Adipose tissue (tissue), 3 donors: ENCODE results near the gene PTPRD. TPM values are rescaled to one million over a fixed set of nuclear protein-coding genes. Genes with fewer than 3 reads are reported as not detected.

Experiments
- H3K27ac ChIP-seq: one replicate; pipeline ENCODE4 v1.5.1; 2013; ENCODE audit warnings: low read depth, low read length
- WGBS, 3 donors: extraction: QIAGEN DNeasy Blood & Tissue Kit; methylation state at CpG; one replicate each; pipeline ENCODE4 v1.1.7; 2013; 5-methylcytosine and 5-hydroxymethylcytosine counted together
- polyA plus RNA-seq, 3 donors: library from polyadenylated mRNA; stranded (reverse); fragments of 200-250 nt; gene quantifications; one replicate each; pipeline ENCODE4 v1.2.3, GENCODE V29; 2013
- donor health status: healthy with polysubstance abuse.
- donor health status: Bipolar disorder and iron deficiency.
- donor health status: healthy.

The PTPRD gene
- polyA plus RNA-seq, 3 donors = 1.4 to 3.9 (median 2.1) TPM

GRCh38 chr9:8684978-8685708 is 1927.7 kb downstream of the PTPRD start:
- no peak overlapping the region for H3K27ac ChIP-seq
- 75 to 81% (median 79%) methylated on average over 4 of the region's 4 CpGs for WGBS, 3 donors

DNA sequence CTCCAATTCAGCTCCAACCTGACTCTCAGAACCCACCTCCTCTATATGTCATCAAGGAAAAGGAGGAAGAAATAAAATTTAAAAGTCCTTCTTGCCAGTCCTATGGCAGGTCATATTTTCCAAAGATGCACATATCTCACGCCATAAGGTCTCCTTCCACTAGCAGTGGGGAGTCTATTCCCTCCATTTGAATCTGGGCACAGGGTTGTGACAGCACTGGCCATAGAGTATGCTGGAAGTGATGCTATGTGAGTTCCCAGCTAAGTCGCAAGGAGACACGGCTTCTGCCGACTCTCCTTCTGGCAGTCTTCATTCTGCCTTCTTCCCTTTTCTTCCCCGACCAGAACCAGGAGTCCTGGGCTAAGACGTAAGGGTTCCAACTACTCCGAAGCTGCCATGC is 1929.3 kb downstream of the PTPRD start:
- H3K27ac ChIP-seq = no peak overlapping the region
- 84 to 94% (median 89%) methylated on average over 7 of the region's 7 CpGs for WGBS, 3 donors

DNA sequence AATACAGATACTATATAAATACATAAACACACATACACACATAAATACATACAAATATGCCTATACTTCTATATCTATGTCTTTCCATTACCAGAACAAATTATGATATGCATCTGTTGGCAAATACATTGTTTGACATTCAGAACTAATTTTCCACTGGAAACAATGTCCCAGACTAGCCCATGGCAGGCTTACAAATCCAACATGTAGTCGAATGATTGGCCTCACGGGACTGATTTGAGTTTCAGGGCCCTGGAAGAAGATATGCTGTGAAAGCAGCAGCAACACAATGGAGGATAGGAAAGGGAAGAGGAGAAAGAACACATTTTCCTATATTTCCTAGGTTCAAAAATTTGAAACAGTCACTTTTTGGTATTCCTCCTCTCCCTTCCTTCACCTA is 1932.1 kb downstream of the PTPRD start:
- 40 to 72% (median 57%) methylated on average over 2 of the region's 2 CpGs for WGBS, 3 donors
- no peak overlapping the region for H3K27ac ChIP-seq

DNA sequence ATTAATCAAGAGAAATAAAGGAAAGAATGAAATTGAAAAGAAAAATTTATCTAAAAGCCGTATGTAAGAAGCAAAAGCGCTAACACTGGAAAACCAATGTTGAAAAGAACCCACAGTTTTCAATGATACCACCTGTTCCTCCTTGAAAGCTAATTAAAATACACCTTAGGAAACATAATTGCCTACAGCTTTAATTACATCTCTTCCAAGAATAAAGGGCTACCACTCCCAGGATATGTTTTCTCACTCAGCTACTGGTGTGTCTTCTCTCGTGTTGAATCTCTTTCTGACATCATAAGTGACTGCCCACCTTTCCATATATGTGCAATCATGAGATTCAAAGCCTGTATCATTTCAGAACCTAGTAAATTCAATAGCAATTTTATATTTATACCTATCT is 1932.6 kb downstream of the PTPRD start:
- no peak overlapping the region for H3K27ac ChIP-seq
- 87 to 93% (median 92%) methylated on average over 3 of the region's 3 CpGs for WGBS, 3 donors

DNA sequence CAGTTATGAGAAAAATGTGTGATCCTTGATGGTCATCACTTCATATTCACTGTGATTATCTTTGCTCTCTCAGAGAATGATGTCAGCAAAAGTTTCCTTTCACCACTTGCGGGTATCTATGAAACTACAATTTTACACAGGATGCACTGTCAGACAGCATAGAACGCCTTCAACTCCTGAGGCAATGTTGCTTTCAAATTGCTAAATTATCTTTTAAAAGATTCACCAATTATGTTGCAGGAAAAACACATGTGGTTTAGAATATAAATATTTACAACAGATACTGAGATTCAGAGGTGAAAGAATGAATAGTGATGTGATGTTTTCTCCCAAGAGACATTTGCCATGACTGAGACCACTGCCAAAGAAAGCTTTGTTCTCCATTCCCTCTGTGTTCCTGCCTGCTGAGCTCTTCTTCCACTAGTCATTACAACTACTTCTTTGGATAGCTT is 1933.4 kb downstream of the PTPRD start:
- WGBS, 3 donors = 58 to 79% (median 60%) methylated on average over 2 of the region's 2 CpGs
- no peak overlapping the region for H3K27ac ChIP-seq

GRCh38 chr9:8677741-8678140 is 1935.1 kb downstream of the PTPRD start:
- H3K27ac ChIP-seq = no peak overlapping the region
- WGBS, 3 donors = 56 to 83% (median 73%) methylated on average over 4 of the region's 4 CpGs

DNA sequence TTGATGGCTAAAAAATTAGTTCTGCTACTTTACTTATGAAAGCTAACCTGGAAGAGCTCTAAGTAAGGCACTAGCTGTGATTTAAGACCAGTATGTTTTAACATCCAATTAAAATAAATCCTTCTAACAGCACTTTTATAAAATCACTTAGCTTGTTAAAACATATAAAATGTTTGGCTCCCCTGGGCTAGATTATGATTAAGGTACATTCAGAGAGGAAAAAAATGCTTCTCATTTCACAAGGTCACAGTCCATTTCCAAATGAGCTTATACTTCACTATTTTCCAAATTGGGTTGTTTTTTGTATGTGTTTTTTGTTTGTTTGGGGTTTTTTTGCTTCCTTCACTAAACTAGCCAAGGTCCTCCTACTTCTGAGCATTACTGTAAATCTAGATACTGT is 1938.3 kb downstream of the PTPRD start:
- no peak overlapping the region for H3K27ac ChIP-seq

GRCh38 chr9:8673830-8674229 is 1939.0 kb downstream of the PTPRD start:
- WGBS, 3 donors = 75 to 83% (median 81%) methylated on average over 7 of the region's 7 CpGs
- no peak overlapping the region for H3K27ac ChIP-seq

GRCh38 chr9:8670751-8671150 is 1942.1 kb downstream of the PTPRD start:
- WGBS, 3 donors = 77 to 90% (median 80%) methylated on average over 2 of the region's 2 CpGs

DNA sequence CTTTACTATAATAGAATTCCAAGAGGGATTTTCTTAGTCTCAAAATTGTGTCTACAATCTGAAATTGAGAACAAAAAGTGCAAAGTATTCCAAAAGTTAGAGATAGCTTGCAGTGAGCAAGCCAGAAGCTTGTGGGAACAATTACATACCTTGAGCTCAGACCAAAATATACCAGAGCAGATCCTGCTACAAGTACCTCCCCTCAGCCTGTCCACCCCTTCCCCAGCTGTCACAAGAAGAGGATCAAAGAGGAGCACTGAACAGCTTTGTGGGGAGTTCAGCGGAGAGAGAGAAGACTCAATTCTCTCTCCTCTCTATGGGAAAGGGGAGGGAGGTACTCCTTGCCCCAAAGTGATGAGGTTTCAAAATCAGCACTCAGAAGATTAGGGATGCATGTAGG is 1944.1 kb downstream of the PTPRD start:
- 82 to 96% (median 93%) methylated on average over 1 of the region's 1 CpG for WGBS, 3 donors
- no peak overlapping the region for H3K27ac ChIP-seq

More at GRCh38 chr9:8670751-8671150, 1942.1 kb downstream of the PTPRD start:
- H3K27ac ChIP-seq = no peak overlapping the region

DNA sequence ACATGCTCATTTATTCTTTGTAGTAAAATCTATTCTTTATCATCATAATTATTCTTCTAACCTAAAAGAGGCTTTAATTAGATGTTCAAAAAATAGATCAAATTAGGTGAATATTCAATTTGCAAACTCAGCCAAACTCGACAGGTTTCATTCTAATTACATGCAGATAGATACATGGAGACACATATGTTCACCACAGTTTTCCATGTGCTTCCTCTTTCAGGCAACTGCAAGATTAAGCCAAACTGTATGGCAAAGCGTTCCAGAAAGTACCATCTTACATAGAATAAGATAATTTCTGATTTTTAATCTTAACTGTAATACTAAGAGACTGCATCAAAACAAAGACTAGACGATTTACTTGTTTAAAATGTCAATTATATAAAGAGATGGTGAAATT is 1944.6 kb downstream of the PTPRD start:
- H3K27ac ChIP-seq = no peak overlapping the region
- WGBS, 3 donors = 81 to 87% (median 85%) methylated on average over 3 of the region's 3 CpGs

GRCh38 chr9:8666060-8666459 is 1946.7 kb downstream of the PTPRD start:
- H3K27ac ChIP-seq = no peak overlapping the region

- no peak overlapping the region for H3K27ac ChIP-seq
Measured at GRCh38 chr9:8660383-8660782, 1952.4 kb downstream of the PTPRD start.

- H3K27ac ChIP-seq = no peak overlapping the region
Measured at GRCh38 chr9:8659108-8659507, 1953.7 kb downstream of the PTPRD start.

GRCh38 chr9:8655071-8655470 is 1957.7 kb downstream of the PTPRD start:
- 69 to 79% (median 76%) methylated on average over 2 of the region's 2 CpGs for WGBS, 3 donors

DNA sequence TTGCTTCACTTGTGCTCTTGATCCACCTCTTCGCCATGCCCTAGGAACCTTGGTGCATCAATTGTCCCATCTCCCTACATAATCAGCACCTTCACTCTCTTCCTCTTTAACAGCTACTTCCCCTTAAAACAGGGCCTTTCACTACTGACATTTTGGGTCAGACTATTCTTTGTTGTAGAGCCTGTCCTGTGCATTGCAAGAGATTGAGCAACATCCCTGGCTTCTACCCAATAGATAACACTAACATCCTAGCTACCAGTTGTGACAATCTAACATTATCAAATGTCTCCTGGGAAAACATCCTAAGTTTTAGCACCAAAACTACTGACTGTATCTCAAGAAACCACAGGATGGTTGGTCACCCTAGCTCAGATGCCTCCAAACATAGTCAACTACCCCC is 1958.9 kb downstream of the PTPRD start:
- WGBS, 3 donors = 55 to 86% (median 58%) methylated on average over 1 of the region's 1 CpG

More at GRCh38 chr9:8655071-8655470, 1957.7 kb downstream of the PTPRD start:
- H3K27ac ChIP-seq = no peak overlapping the region

GRCh38 chr9:8653111-8653510 is 1959.7 kb downstream of the PTPRD start:
- 69 to 76% (median 74%) methylated on average over 2 of the region's 2 CpGs for WGBS, 3 donors
- H3K27ac ChIP-seq = no peak overlapping the region

More for the DNA sequence above, 1958.9 kb downstream of the PTPRD start:
- no peak overlapping the region for H3K27ac ChIP-seq

DNA sequence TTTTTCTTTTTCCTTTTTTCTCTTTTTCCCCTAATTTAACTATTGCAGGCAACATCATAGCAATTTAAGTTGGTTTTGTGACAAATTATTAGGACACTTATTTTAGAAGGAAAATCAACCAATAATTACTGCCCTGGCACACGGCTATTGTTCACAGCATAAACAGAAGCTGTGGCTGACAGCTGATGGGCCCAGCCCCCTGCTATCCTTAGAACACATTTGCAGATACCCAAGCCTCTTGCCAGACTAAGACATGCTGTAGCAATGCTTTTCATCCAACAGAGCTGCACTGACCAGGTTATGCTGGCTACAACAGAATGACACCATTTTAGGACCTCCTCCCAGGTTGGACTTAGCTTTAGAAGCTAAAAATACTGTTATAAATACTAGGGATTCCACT is 1960.5 kb downstream of the PTPRD start:
- WGBS, 3 donors = 71 to 80% (median 75%) methylated on average over 1 of the region's 1 CpG
- H3K27ac ChIP-seq = no peak overlapping the region

DNA sequence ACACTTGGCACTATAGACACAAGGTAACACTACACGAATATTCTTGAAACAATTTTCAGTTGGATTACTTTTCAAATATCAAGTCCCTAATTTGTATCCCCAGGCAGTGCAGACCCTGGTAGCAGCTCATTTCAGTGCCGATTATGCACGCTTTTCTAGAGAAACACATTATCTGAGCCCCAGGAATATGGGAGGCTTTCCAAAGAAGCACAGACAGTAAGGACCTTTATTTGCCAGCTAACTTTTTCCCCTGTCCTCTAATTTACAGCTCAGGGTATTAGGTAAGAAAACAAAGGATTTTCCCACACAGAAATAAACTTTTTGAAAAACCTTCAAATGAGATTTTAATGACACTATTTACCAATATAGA is 1961.0 kb downstream of the PTPRD start:
- no peak overlapping the region for H3K27ac ChIP-seq
- WGBS, 3 donors = 42 to 48% (median 47%) methylated on average over 3 of the region's 3 CpGs

DNA sequence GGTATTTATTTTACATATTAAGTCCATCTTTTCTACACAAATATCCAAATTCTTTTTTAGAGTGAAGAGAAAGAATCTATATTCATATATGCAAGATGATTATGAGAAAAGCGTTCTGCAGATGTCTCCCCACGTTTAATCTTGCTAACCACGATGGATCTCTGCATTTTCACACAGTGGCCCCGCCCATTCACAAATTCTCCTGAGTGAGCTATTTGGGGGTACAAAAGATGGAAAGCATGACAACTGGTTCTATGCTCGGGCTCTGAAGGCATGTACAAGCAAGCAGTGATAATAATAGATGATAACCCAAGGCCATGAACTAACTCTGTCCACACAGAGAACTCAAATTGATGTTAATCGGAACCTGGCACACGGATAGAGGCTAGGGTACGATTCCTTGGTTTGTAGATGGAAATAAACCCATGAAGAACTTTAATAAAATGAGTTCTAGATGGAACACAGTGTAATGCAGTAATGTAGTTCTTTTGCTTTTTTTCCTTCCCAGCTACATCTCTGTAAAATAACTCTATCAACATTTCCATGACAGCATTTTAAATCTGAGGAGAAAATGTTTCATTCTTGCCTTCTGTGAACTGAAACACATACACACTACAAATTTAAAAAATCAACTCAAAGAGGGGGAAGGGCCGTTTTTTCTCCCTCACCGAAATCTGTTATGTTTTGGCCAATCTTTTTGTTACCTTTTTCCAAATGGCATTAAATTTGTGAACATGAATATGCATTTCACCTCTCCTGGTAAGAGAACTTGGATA is 1961.5 kb downstream of the PTPRD start:
- 76 to 83% (median 83%) methylated on average over 10 of the region's 10 CpGs for WGBS, 3 donors

More for the DNA sequence above, 1961.5 kb downstream of the PTPRD start:
- no peak overlapping the region for H3K27ac ChIP-seq
